Measurements from ENCODE around the gene RAD23B. TPM values are rescaled to one million over a fixed set of nuclear protein-coding genes. Genes with fewer than 3 reads are reported as not detected.

Gene RAD23B
- total and polyA plus RNA-seq, 2 of the 13 experiments (the other 11 are each of a cell fraction or from before 2014, with no cell fraction given) = 133 to 156 TPM

GRCh38 chr9:107375651-107376369 is 92.7 kb downstream of the RAD23B start:
- CTCF ChIA-PET (ENCODE audit: low intra/inter-chr PET ratio, low total read pairs) = no interaction called here
- H3K9ac ChIP-seq (ENCODE audit: insufficient read depth, low read depth, low read length) = no peak overlapping the region
- intact Hi-C loops (cut with micrococcal nuclease; ENCODE audit: unreplicated experiment) = no loop called here
- no peak overlapping the region for H2AFZ ChIP-seq (ENCODE audit: low read length)
- FAIRE-seq (no peak), ATAC-seq (no peak), DNase-seq (ENCODE audit: low spot score) (no peak)
- no peak overlapping the region for H3K27ac ChIP-seq (ENCODE audit: extremely low read length, insufficient read depth, low read length)
- POLR2A ChIA-PET = no interaction called here
- H3K4me2 ChIP-seq (ENCODE audit: low read depth, low read length) = no peak overlapping the region
- no peaks in the 10 kb centered on the region for H3K4me1 ChIP-seq (ENCODE audit: insufficient read depth, low read length)
- no peaks in the 10 kb centered on the region for H4K20me1 ChIP-seq (ENCODE audit: insufficient read depth, low read length)
- H3K4me3 ChIP-seq (replicated peaks in 1 of 3; ENCODE audit: insufficient read depth in 1 of 3, low read depth in 2 of 3, low read length in 3 of 3) = no peak overlapping the region
- no peaks in the 10 kb centered on the region for H3K36me3 ChIP-seq (replicated peaks in 1 of 2; ENCODE audit: control insufficient read depth in 1 of 2, insufficient read depth in 2 of 2, low read length in 2 of 2)
- 26% methylated on average over 10 of the region's 10 CpGs for WGBS (ENCODE audit: low lambda C conversion rate)
- no peaks in the 10 kb centered on the region for H3K27me3 ChIP-seq (ENCODE audit: control insufficient read depth in 1 of 2, insufficient read depth in 2 of 2, low read length in 2 of 2)
- in situ Hi-C loops (cut with HindIII; ENCODE audit: extremely low pct_ligation_motif_present, low pct_unique_long_range_greater_than_20kb) = no loop called here
- H3K79me2 ChIP-seq (ENCODE audit: insufficient read depth, low read length) = no peaks in the 10 kb centered on the region
- H3K9me3 ChIP-seq (ENCODE audit: low read length) = no peaks in the 10 kb centered on the region
- BruUV-seq (replicated peaks) = no TSS peak
- TF ChIP-seq TRIM24 (CRISPR knock-in tag; IDR thresholded peaks at IDR 0.05) (no peak), ZNF205 (CRISPR knock-in tag; IDR thresholded peaks at IDR 0.05) (no peak), ZNF646 (CRISPR knock-in tag; IDR thresholded peaks at IDR 0.05) (no peak), U2AF1 (optimal IDR thresholded peaks at IDR 0.05; ENCODE audit: low read depth, low read length) (no peak), ZNF414 (CRISPR knock-in tag; IDR thresholded peaks at IDR 0.05) (no peak), SMAD3 (CRISPR knock-in tag; IDR thresholded peaks at IDR 0.05) (no peak), NR2F1 (CRISPR knock-in tag; IDR thresholded peaks at IDR 0.05) (no peak), ARID4A (CRISPR knock-in tag; IDR thresholded peaks at IDR 0.05; ENCODE audit: borderline replicate concordance) (no peak), GTF3A (CRISPR knock-in tag; conservative IDR thresholded peaks at IDR 0.05) (no peak)

Data from HepG2 (cell line).